GM18907 (cell line): Measurements from ENCODE around the gene TSPAN18.

ENCODE experiments used
- ATAC-seq: cut with Tn5 transposase; IDR thresholded peaks from one replicate; pipeline ENCODE4 v1.9.1; 2021; ENCODE audit warnings: mild to moderate bottlenecking, moderate library complexity; ENCODE audit not compliant: unreplicated experiment

The TSPAN18 gene

GRCh38 chr11:44910591-44910990 lies 183.8 kb downstream of the TSPAN18 start:
- ATAC-seq, result no peak

- ATAC-seq, result peak; percentile 70
These were observed 184.5 kb downstream of the TSPAN18 start for GRCh38 chr11:44911029-44911814.

- ATAC-seq, result no peak
These were observed 185.7 kb downstream of the TSPAN18 start for GRCh38 chr11:44912270-44912987.

- ATAC-seq, result no peak
These were observed 186.7 kb downstream of the TSPAN18 start for GRCh38 chr11:44913502-44913901.

GRCh38 chr11:44914105-44914504 lies 187.3 kb downstream of the TSPAN18 start:
- no peak for ATAC-seq

- ATAC-seq, result no peak
These were observed 188.2 kb downstream of the TSPAN18 start for GRCh38 chr11:44915004-44915403.

- no peak for ATAC-seq
These were observed 188.9 kb downstream of the TSPAN18 start for GRCh38 chr11:44915621-44916020.

- no peak for ATAC-seq
These were observed 189.6 kb downstream of the TSPAN18 start for GRCh38 chr11:44916331-44916730.

- peak; percentile 41 for ATAC-seq
These were observed 190.1 kb downstream of the TSPAN18 start for GRCh38 chr11:44916801-44917385.

GRCh38 chr11:44917741-44918140 lies 191.0 kb downstream of the TSPAN18 start:
- ATAC-seq, result no peak

- no peak for ATAC-seq
These were observed 193.7 kb downstream of the TSPAN18 start for GRCh38 chr11:44920451-44920850.

GRCh38 chr11:44923115-44923514 lies 196.4 kb downstream of the TSPAN18 start:
- no peak for ATAC-seq

- no peak for ATAC-seq
These were observed 197.0 kb downstream of the TSPAN18 start for GRCh38 chr11:44923806-44924205.

GRCh38 chr11:44926036-44926435 lies 199.3 kb downstream of the TSPAN18 start:
- ATAC-seq, result no peak

- no peak for ATAC-seq
These were observed 200.5 kb downstream of the TSPAN18 start for GRCh38 chr11:44927174-44927661.

GRCh38 chr11:44928144-44928543 lies 201.4 kb downstream of the TSPAN18 start:
- no peak for ATAC-seq

GRCh38 chr11:44928816-44929215 lies 202.1 kb downstream of the TSPAN18 start:
- no peak for ATAC-seq

- ATAC-seq, result no peak
These were observed 204.0 kb downstream of the TSPAN18 start for GRCh38 chr11:44930588-44931302.

- no peak for ATAC-seq
These were observed 204.7 kb downstream of the TSPAN18 start for GRCh38 chr11:44931466-44931865.

- ATAC-seq, result no peak
These were observed 207.3 kb downstream of the TSPAN18 start for GRCh38 chr11:44934110-44934509.

GRCh38 chr11:44934735-44935250 lies 208.0 kb downstream of the TSPAN18 start:
- no peak for ATAC-seq
